Measurements from ENCODE around the gene PNPT1. TPM values are rescaled to one million over a fixed set of nuclear protein-coding genes. Genes with fewer than 3 reads are reported as not detected.

Gene PNPT1
- total and polyA plus RNA-seq, 2 of the 8 experiments (the other 6 are each of a cell fraction or from before 2014, with no cell fraction given): 8.3 to 40.2 TPM

DNA sequence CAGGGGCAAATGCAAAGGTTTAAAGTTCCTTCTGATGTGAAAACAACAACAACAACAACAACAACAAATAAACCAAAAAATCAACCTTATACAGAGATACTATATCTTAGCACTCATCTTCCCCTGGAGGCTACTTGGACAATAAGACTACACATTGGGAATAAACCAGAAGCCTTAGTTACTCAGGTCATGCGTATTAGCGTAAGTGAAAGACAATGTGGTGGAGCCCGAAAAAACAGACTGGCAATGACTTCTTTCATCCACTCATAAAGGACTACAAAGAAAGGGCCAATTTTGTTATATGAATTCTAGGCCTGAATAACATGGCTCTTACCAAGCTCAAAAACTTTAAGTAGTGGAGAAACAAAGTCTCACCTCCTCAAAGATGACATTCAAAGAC is 56.8 kb downstream of the PNPT1 start:
- H3K23ac ChIP-seq (ENCODE audit: insufficient read length): no peak overlapping the region
- no peak overlapping the region for H3K14ac ChIP-seq (ENCODE audit: insufficient read length)
- no peak overlapping the region for H4K5ac ChIP-seq (ENCODE audit: insufficient read length, low read depth, low read length)
- no peaks in the 10 kb centered on the region for H4K20me1 ChIP-seq (replicated peaks in 1 of 2; ENCODE audit: control insufficient read depth in 1 of 2, insufficient read depth in 2 of 2, low read length in 2 of 2)
- H3K9me3 ChIP-seq (ENCODE audit: insufficient read depth in 2 of 2, low read depth in 1 of 2, low read length in 1 of 2): no peaks in the 10 kb centered on the region
- no peaks in the 10 kb centered on the region for H3K23me2 ChIP-seq (ENCODE audit: low read depth, low read length)
- H3K36me3 ChIP-seq (ENCODE audit: control insufficient read depth in 2 of 4, insufficient read depth in 4 of 4, low read length in 3 of 4): peaks cover 8 to 62% (median 31%) of the 10 kb centered on the region in 4 experiments
- no peak overlapping the region for H3K4me2 ChIP-seq (ENCODE audit: insufficient read depth in 1 of 2, low read depth in 2 of 2, low read length in 2 of 2)
- TF ChIP-seq GTF2F1 (IDR thresholded peaks at IDR 0.05; ENCODE audit: borderline replicate concordance, low read depth, low read length) (no peak), POLR2A (IDR thresholded peaks at IDR 0.05; ENCODE audit: control extremely low read depth in 1 of 2, low read depth in 2 of 2, low read length in 2 of 2) (no peak), TAF1 (IDR thresholded peaks at IDR 0.05; ENCODE audit: low read depth, low read length) (no peak), EP300 (IDR thresholded peaks at IDR 0.05; ENCODE audit: borderline replicate concordance in 1 of 2, low read depth in 2 of 2, low read length in 2 of 2) (no peak), RAD21 (IDR thresholded peaks at IDR 0.05 in 1 of 2, conservative IDR thresholded peaks at IDR 0.05 in 1 of 2; ENCODE audit: low read depth in 2 of 2, low read length in 2 of 2) (no peak), SP4 (IDR thresholded peaks at IDR 0.05; ENCODE audit: low read length) (no peak), PHF8 (conservative IDR thresholded peaks at IDR 0.05; ENCODE audit: low read depth, low read length) (no peak), POLR2AphosphoS5 (IDR thresholded peaks at IDR 0.05; ENCODE audit: low read depth, low read length) (no peak), POU5F1 (IDR thresholded peaks at IDR 0.05; ENCODE audit: low read depth, low read length) (no peak), RXRA (IDR thresholded peaks at IDR 0.05; ENCODE audit: insufficient read depth, low read depth, low read length) (no peak)
- no peaks in the 10 kb centered on the region for H3K79me1 ChIP-seq (ENCODE audit: low read depth, low read length)
- no peak overlapping the region for H2BK20ac ChIP-seq (ENCODE audit: low read length)
- H3K27me3 ChIP-seq (replicated peaks in 1 of 4; ENCODE audit: control insufficient read depth in 3 of 4, extremely low read depth in 1 of 4, insufficient read depth in 3 of 4, low read length in 3 of 4): no peaks in the 10 kb centered on the region
- H2BK15ac ChIP-seq (ENCODE audit: low read length): no peak overlapping the region
- no peak overlapping the region for H3K4ac ChIP-seq (replicated peaks; ENCODE audit: insufficient read length, low read depth, low read length)
- H3K18ac ChIP-seq (ENCODE audit: extremely low read depth, low read length): no peak overlapping the region
- H4K8ac ChIP-seq (ENCODE audit: extremely low read depth, insufficient read depth, low read length): no peak overlapping the region
- H2AFZ ChIP-seq (ENCODE audit: low read length): no peak overlapping the region
- H2AK5ac ChIP-seq (ENCODE audit: low read depth, low read length): no peak overlapping the region
- H2BK120ac ChIP-seq (replicated peaks; ENCODE audit: low read depth, low read length): no peak overlapping the region
- no peak overlapping the region for H3K27ac ChIP-seq (ENCODE audit: low read depth, low read length)
- H4K91ac ChIP-seq (replicated peaks; ENCODE audit: insufficient read length, low read length): no peak overlapping the region
- no peak overlapping the region for H2BK5ac ChIP-seq (ENCODE audit: low read depth, low read length)
- H3K79me2 ChIP-seq (ENCODE audit: control insufficient read depth in 1 of 2, insufficient read depth in 2 of 2, low read length in 2 of 2): no peaks in the 10 kb centered on the region
- CTCF ChIA-PET (ENCODE audit: partially characterized antibody): interaction anchor here (1.5 kb wide), 1 partner anchor 14 kb away, joined by 4 read pairs; no protein-coding TSS in a partner anchor
- no peak for DNase-seq (ENCODE audit: low read depth in 1 of 2, low spot score in 2 of 2)
- no peak overlapping the region for H3K9ac ChIP-seq (replicated peaks in 1 of 4; ENCODE audit: extremely low read depth in 1 of 4, low read depth in 3 of 4, low read length in 3 of 4)
- H3K56ac ChIP-seq (replicated peaks; ENCODE audit: insufficient read length, low read depth, low read length): no peak overlapping the region
- 97% methylated on average over 3 of the region's 3 CpGs; no CpG with 5 or more reads in 1 of the 2 experiments for WGBS, 2 experiments (ENCODE audit: extremely low coverage in 1 of 2, insufficient coverage in 1 of 2, insufficient read length in 1 of 2, insufficient replicate concordance in 2 of 2, low coverage in 1 of 2, low lambda C conversion rate in 2 of 2, missing lambda C conversion rate in 1 of 2)
- H3K4me3 ChIP-seq (ENCODE audit: extremely low read depth in 1 of 4, insufficient read depth in 2 of 4, low read depth in 3 of 4, low read length in 4 of 4): no peak overlapping the region
- POLR2A ChIA-PET (ENCODE audit: partially characterized antibody): interaction anchor here (1.0 kb wide), 1 partner anchor 9 kb away, joined by 3 read pairs; no protein-coding TSS in a partner anchor
- H2BK12ac ChIP-seq (ENCODE audit: low read depth, low read length): no peak overlapping the region
- H3K4me1 ChIP-seq (replicated peaks in 1 of 4; ENCODE audit: control insufficient read depth in 3 of 4, insufficient read depth in 4 of 4, low read length in 3 of 4): no peaks in the 10 kb centered on the region
- FAIRE-seq: no peak
